ENCODE data around the gene CYP1A1. TPM values are rescaled to one million over a fixed set of nuclear protein-coding genes. Genes with fewer than 3 reads are reported as not detected.

The CYP1A1 gene
- total RNA-seq, 1 experiment from 2014 or later, result 0.26 TPM

DNA sequence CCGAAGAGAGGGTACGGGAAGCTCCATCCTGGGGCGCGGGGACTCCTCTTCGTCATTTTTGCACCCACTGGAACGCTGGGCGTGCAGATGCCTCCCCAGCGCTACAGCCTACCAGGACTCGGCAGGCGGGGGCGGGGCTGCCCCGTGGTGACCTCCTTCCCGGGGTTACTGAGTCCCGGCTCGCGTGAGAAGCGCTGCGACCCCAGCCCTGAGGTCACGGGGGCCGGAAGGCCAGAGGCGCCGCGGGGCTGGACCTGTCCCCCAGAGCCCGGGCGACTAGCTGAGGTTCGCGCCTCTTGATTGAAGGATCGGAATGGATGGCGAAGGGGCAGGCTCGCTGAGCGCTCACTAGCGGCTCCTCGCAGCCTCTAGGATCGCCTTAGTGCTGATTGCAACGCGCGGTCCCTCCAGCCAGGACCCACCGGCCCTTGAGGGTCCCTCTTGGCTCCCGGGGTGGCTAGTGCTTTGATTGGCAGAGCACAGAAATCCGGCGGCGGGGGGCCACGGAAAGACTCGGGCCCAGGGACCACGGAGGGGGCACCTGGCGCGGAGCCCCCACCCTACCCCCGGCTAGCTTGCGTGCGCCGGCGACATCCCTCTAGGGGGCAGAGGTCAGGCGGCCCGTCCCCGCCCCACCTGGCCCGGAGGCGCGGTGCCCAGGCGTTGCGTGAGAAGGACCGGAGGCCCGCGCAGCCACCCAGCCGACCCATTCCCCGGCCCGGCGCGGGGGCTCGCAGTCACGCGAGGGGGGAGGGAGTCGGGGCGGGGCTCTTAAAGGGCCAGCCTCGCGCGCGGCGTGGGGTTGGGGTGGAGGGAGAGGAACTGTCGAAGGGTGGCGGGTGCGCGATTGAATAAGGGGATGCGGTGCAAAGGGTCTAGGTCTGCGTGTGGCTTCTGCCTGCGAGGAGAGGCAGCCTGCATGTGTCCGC is 781 bp upstream of the CYP1A1 start (continued):
- TF ChIP-seq, protein P1, sequence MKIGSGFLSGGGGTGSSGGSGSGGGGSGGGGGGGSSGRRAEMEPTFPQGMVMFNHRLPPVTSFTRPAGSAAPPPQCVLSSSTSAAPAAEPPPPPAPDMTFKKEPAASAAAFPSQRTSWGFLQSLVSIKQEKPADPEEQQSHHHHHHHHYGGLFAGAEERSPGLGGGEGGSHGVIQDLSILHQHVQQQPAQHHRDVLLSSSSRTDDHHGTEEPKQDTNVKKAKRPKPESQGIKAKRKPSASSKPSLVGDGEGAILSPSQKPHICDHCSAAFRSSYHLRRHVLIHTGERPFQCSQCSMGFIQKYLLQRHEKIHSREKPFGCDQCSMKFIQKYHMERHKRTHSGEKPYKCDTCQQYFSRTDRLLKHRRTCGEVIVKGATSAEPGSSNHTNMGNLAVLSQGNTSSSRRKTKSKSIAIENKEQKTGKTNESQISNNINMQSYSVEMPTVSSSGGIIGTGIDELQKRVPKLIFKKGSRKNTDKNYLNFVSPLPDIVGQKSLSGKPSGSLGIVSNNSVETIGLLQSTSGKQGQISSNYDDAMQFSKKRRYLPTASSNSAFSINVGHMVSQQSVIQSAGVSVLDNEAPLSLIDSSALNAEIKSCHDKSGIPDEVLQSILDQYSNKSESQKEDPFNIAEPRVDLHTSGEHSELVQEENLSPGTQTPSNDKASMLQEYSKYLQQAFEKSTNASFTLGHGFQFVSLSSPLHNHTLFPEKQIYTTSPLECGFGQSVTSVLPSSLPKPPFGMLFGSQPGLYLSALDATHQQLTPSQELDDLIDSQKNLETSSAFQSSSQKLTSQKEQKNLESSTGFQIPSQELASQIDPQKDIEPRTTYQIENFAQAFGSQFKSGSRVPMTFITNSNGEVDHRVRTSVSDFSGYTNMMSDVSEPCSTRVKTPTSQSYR (CRISPR knock-in tag; IDR thresholded peaks at IDR 0.05), result no peak
- TF ChIP-seq MXD4 (CRISPR knock-in tag; IDR thresholded peaks at IDR 0.05; ENCODE audit: borderline replicate concordance), result no peak
- TF ChIP-seq FOXJ3 (CRISPR knock-in tag; IDR thresholded peaks at IDR 0.05; ENCODE audit: borderline replicate concordance), result no peak
- 0 out of 2 replicates have a peak, but pooled peaks have one; percentile 46 for TF ChIP-seq NR2C2 (CRISPR knock-in tag; IDR thresholded peaks at IDR 0.05)

- ATAC-seq (no peak), DNase-seq (ENCODE audit: low spot score) (no peak)
- H3K36me3 Mint-ChIP-seq, result no peaks in the 10 kb centered on the region
- POLR2A ChIA-PET, result interaction anchor here (0.6 to 2.8 kb wide), 2 partner anchors 34 to 36 kb away, joined by 3 to 17 read pairs; no protein-coding TSS in a partner anchor
- peaks cover 70% of the 10 kb centered on the region for H3K27me3 Mint-ChIP-seq (ENCODE audit: low read depth)
- no peak overlapping the region for H3K27ac Mint-ChIP-seq
- H3K9me3 Mint-ChIP-seq, result no peaks in the 10 kb centered on the region
- CTCF ChIA-PET, result interaction anchor here (0.5 to 4.6 kb wide), 12 partner anchors 9 to 1001 kb away, joined by 3 to 53 read pairs (median 8); no protein-coding TSS in a partner anchor
- peaks cover 15% of the 10 kb centered on the region for H3K4me1 Mint-ChIP-seq
- H3K4me3 Mint-ChIP-seq, result peak overlapping the region; percentile 74
- TF ChIP-seq, protein P2, sequence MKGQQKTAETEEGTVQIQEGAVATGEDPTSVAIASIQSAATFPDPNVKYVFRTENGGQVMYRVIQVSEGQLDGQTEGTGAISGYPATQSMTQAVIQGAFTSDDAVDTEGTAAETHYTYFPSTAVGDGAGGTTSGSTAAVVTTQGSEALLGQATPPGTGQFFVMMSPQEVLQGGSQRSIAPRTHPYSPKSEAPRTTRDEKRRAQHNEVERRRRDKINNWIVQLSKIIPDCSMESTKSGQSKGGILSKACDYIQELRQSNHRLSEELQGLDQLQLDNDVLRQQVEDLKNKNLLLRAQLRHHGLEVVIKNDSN (CRISPR knock-in tag; IDR thresholded peaks at IDR 0.05), result no peak
- no peak for TF ChIP-seq MAX (CRISPR knock-in tag; IDR thresholded peaks at IDR 0.05)
- TF ChIP-seq ZNF423 (CRISPR knock-in tag; IDR thresholded peaks at IDR 0.05), result no peak
- TF ChIP-seq CTCF (IDR thresholded peaks at IDR 0.05), result no peak
- TF ChIP-seq, protein P3, sequence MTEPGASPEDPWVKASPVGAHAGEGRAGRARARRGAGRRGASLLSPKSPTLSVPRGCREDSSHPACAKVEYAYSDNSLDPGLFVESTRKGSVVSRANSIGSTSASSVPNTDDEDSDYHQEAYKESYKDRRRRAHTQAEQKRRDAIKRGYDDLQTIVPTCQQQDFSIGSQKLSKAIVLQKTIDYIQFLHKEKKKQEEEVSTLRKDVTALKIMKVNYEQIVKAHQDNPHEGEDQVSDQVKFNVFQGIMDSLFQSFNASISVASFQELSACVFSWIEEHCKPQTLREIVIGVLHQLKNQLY (CRISPR knock-in tag; IDR thresholded peaks at IDR 0.05), result no peak
- TF ChIP-seq SMAD3 (CRISPR knock-in tag; IDR thresholded peaks at IDR 0.05; ENCODE audit: borderline replicate concordance), result no peak
- TF ChIP-seq, protein P4, sequence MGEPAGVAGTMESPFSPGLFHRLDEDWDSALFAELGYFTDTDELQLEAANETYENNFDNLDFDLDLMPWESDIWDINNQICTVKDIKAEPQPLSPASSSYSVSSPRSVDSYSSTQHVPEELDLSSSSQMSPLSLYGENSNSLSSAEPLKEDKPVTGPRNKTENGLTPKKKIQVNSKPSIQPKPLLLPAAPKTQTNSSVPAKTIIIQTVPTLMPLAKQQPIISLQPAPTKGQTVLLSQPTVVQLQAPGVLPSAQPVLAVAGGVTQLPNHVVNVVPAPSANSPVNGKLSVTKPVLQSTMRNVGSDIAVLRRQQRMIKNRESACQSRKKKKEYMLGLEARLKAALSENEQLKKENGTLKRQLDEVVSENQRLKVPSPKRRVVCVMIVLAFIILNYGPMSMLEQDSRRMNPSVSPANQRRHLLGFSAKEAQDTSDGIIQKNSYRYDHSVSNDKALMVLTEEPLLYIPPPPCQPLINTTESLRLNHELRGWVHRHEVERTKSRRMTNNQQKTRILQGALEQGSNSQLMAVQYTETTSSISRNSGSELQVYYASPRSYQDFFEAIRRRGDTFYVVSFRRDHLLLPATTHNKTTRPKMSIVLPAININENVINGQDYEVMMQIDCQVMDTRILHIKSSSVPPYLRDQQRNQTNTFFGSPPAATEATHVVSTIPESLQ (CRISPR knock-in tag; IDR thresholded peaks at IDR 0.05), result no peak
- no peak for TF ChIP-seq CBFB (CRISPR knock-in tag; IDR thresholded peaks at IDR 0.05; ENCODE audit: low read depth)
- no peak for TF ChIP-seq TEAD1 (CRISPR knock-in tag; IDR thresholded peaks at IDR 0.05)
- no peak for TF ChIP-seq ZBTB21 (CRISPR knock-in tag; IDR thresholded peaks at IDR 0.05; ENCODE audit: borderline replicate concordance)
- TF ChIP-seq, protein P1 (CRISPR knock-in tag; IDR thresholded peaks at IDR 0.05), result no peak
- no peak for TF ChIP-seq USF2 (CRISPR knock-in tag; IDR thresholded peaks at IDR 0.05)
Measured at GRCh38 chr15:74724570-74725224, 631 bp downstream of the CYP1A1 start.
